Renal cortex interstitium (tissue), 11 donors: ENCODE measurements around the gene UBAC2. TPM values are rescaled to one million over a fixed set of nuclear protein-coding genes. Genes with fewer than 3 reads are reported as not detected.

ENCODE experiments used
- DNase-seq, 11 donors: peaks; one replicate each; pipeline ENCODE4 v3.0.0-alpha.2; 2013; ENCODE audit warnings: low read depth in 9 of 11, low spot score in 4 of 11; ENCODE audit errors: extremely low read depth in 1 of 11
- polyA plus RNA-seq, 3 donors: library from polyadenylated mRNA; unstranded; fragments of 120-200 nt; gene quantifications; one replicate each; pipeline ENCODE4 v1.2.1, GENCODE V29; 2013; ENCODE audit not compliant: insufficient read length in 3 of 3

UBAC2 gene
- polyA plus RNA-seq, 3 donors = 77.7 to 98.0 (median 95.3) TPM

GRCh38 chr13:99339230-99339721 is 138.6 kb downstream of the UBAC2 start:
- DNase-seq = no peak

DNA sequence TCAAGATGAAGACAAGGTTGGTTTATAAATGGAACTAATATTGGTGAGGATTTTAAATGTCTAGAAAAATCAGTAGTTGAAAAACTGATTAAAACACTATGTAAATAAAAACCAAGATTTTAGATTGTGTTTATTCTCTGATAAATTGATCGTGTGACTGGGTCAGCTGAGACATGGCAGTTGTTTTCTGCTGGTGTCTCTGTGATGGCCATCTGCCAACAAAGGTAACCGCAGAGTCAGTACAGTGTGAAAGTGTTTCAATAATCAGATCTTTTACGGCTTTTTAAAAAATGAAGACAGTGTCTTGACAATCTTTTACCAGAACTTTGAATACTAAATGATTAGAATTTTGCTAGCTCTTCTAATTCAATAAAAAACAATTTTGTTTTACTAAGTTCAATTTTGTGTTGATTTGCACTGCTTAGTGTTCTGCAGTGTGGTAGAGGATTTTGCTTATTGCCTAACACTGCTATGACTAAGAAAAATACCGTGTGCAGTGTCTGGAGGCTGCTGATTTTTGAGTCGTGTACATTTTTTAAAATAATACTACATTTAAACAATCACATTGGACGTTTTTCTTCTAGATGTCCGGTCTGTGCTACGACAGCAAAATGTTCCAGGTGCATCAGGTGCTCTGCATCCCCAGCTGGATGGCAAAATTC is 139.2 kb downstream of the UBAC2 start:
- DNase-seq = no peak

GRCh38 chr13:99340638-99341037 is 140.0 kb downstream of the UBAC2 start:
- no peak for DNase-seq

- DNase-seq = no peak
Observed at GRCh38 chr13:99341969-99342722, 141.5 kb downstream of the UBAC2 start.

DNA sequence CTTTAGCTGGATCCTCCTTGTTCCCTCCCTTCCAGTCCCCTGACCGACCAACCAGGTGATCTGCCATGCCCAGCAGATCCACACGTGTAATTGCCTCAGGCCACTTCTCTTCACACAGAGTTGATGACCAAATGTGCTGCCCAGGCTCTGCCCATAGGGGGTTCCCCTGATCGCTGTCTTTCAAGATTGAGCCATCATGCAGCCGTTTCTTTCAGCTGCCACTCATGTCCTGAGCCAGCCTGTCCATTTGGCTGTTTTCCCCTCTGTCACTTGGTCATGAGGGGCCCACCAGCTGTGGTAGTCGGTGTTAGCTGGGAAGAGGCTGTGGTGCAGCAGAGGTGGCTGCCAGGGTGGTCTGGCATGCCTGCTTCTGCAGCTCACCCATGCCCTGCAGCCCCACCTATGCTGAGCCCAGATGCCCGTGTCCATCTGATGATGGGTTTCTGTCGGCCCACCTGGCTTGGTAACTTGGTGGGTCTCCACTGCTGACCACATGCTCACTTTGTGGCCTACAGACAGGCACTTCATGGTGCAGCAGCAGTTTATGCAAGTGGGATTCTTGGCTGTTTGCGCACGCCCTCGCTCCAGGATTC is 142.2 kb downstream of the UBAC2 start:
- DNase-seq = no peak

DNA sequence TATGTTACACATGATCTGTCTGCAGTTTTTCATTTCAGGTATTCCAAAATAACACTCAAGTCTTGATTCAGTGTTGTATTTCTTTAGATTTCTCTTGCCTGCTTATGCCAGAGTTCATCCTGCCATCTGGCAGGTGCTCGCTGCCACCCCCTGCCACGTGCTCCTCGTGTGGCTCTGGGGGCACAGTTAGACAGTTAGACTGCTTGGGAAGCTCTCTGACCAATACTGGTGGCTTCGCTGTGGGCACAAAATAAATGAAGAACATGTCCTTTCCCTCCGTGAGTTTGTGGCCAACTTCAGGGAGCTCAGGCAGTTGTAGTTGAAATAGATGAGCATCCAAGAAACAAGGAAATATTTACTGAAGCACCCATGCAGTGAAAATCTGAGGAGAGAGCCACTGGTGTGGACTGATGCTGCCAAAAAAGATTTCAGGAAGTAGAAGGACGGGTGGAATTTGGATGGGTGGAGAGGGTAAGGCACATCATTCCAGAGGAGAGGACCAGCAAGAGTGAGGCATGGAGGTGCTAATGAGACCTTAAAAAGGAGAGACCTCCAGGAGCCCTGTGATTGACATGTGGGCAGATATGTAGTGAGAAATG is 144.1 kb downstream of the UBAC2 start:
- no peak for DNase-seq

DNA sequence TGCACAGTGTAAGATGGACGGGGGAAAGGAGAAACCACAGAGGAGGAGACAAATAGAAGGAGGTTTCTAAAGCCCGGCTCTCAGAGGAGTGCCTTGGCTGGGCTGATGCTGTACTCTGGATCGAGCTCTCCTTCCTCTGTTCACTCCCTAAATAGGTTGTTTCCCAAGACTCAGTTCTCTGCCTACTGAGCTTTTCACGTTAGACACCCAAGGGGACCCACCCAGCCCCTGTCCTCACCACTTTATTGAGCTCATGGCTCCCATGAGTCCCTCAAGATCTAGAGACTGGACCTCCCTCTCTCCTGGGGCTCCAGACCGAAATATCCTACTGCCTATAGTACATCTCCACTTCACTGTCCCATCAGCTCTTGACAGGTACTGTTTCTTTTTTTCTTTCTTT is 144.7 kb downstream of the UBAC2 start:
- no peak for DNase-seq

- no peak for DNase-seq
Observed at GRCh38 chr13:99346335-99347042, 145.8 kb downstream of the UBAC2 start.

DNA sequence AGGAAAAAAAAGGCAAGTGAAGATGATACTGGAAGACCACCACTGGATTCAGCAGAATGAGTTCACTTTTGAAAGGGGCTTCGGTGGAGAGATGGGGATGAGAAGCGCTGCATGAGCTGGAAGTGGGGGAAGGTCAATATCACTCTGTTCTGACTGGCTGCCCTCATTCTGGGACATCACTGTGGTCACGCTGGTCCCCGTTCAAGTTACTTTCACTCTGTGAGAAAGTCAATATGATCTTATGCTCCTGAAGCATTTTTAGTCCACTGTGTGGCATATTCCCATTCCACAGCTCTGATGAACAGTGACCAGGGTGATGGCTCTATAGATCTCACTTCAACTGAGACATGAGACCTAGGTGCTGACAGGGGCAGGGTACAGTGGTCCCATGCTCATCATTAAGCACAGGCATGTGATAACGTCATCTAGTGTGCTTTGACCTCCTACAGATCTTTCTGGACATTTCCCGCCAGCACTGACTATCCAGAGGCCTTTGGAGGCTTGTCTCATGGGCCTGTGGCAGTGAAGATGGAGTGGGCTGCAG is 146.8 kb downstream of the UBAC2 start:
- DNase-seq = no peak

GRCh38 chr13:99347911-99348451 is 147.3 kb downstream of the UBAC2 start:
- DNase-seq = no peak

GRCh38 chr13:99350191-99350590 is 149.5 kb downstream of the UBAC2 start:
- no peak for DNase-seq

GRCh38 chr13:99351772-99352171 is 151.1 kb downstream of the UBAC2 start:
- DNase-seq = no peak

- DNase-seq = no peak
Observed at GRCh38 chr13:99352351-99353245, 151.9 kb downstream of the UBAC2 start.

- no peak for DNase-seq
Observed at GRCh38 chr13:99353246-99353600, 152.6 kb downstream of the UBAC2 start.

GRCh38 chr13:99353836-99354235 is 153.2 kb downstream of the UBAC2 start:
- DNase-seq = no peak

GRCh38 chr13:99354371-99354951 is 153.8 kb downstream of the UBAC2 start:
- no peak for DNase-seq

GRCh38 chr13:99355267-99356011 is 154.8 kb downstream of the UBAC2 start:
- no peak for DNase-seq
